ENCODE results near the gene ERC2.

DNA sequence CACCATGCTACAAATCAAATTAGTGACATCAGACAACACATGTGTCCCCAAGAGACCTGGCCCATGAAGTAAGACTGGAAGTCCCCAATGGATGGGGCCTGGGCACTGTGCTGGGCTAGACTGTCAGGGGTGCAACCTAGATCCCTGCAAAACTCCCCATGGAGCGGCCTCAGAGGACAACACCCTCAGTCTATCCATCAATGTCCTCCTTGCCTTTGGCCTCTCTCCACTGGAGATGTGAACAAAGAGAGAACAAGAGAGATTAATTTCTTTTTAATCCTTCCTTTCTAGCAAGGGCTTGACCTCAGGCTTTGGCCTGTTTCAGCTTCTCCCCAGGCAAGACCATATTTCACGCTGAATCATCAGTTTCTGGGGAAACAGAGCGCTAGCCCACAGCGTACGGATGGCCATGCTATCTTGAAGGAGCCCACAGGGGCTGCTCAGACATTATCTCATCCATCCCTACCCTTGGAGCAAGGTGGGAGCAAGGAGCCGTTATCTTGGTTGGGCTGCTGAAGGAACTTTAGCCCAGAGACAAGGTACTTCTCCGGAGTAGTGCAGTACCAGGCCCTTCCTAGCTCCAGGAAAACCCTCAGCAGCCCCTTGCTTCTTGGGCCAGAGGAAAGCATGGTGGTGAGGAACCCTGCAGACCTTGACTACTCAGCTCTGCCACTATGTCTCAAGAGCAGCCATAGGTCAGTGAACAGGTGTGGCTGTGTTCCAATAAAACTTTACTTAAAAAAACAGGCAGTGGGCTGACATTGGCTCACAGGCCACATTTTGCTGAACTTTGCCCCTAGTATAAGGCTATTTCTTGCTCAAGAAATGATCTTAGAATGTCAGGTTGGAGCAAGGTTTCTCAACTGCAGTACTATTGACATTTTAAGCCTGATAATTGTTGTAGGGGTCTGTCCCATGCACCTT, 908.5 kb downstream of the ERC2 start:
- TF ChIP-seq CTCF (conservative IDR thresholded peaks at IDR 0.05; ENCODE audit: low read depth, low read length) (no peak), EZH2 (IDR thresholded peaks at IDR 0.05; ENCODE audit: low read length, unreplicated experiment) (no peak), EZH2phosphoT487 (IDR thresholded peaks at IDR 0.05; ENCODE audit: borderline replicate concordance, low read length) (no peak)

Measured in PC-3 (cell line).